ENCODE results near the gene INKA2.

INKA2 gene

DNA sequence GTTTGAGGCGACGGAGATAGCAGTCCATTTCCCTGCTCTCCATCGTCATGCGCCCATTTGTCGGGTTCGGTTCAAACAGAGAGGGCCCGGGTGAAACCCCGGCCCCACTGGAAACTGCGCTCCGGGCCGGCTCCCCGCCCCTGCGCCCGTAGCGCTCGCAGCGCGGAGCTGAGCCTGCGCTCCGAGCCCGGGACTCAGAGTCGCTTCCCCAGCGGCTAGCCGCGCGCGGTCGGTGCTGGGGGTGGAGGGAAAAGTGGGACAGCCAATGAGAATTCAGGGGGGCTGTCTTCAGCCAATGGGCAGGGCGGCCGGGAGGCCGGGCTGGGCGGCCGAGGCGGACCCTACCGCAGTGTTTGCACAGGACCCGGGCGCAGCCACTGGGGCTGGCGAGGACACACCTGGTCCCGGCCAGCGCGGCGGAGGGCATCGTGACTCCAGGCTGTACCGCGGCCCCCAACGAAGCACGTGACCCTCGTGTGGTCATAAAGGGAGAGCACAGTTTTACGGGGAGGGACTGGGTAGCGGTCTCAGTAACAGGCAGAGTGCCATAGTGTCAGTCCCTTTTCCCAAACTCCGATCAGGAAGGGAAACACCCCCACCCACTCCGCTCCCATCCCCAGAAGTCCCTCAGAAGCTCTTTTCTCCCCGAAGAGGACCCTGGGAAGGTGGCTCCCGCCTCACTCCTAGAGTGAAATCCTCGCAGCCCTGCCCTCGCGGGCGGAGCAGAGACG, at the start of gene INKA2:
TSS of gene INKA2 (minus strand) at position 202 of the 731 bp plus-strand sequence. CDS start at position 49, 153 bp downstream.
- peak; percentile 86 for DNase-seq

DNA sequence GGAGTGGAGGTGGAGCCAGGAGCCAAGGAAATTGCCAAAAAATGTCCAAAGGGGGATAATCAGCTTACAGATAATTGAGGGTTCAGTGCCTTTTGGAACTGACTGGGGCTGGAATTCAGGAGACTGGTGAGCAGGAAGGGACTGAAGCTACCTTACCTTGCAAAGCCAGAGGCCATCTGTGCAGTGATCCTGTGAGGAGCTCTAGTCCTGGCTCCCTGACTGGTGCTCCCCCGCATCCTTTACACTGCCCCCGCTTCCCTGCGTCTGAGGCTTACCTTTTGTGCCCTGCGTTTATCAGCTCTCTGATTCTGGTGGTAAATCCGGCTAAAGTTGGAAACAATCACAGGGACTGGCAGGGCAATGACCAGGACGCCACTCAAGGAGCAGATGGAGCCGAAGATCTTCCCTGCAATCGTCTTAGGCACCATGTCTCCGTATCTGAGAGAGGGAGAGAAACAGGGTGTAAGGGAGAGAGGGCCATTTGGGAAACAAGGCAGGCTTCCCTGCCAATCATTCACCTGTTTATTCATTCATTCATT, 47.5 kb upstream of the INKA2 start:
- DNase-seq, result no peak

GRCh38 chr1:111784273-111784901, 45.2 kb upstream of the INKA2 start:
- DNase-seq, result no peak

- no peak for DNase-seq
These were observed 40.4 kb upstream of the INKA2 start for GRCh38 chr1:111779546-111779945.

- peak; percentile 89 for DNase-seq
These were observed 39.4 kb upstream of the INKA2 start for GRCh38 chr1:111778541-111779051.

DNA sequence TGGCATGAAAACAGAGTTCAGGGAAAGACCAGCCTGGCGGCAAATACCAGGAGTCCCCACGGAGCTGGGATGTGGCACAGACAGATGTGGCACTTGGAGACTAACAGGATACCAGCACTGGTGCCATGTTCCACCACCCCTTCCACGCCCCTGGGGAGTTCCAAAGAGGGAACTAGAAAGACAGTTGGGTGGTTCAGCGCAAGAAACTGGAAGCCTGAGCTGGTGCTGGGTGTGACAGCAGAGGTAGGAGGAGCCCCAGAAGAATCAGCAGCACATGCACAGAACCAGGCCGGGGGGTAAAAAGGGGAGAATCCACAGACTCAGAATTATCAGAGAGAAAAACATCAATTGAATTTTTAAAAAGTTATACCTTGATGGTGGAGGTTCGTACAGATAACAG, 38.9 kb upstream of the INKA2 start:
- no peak for DNase-seq

DNA sequence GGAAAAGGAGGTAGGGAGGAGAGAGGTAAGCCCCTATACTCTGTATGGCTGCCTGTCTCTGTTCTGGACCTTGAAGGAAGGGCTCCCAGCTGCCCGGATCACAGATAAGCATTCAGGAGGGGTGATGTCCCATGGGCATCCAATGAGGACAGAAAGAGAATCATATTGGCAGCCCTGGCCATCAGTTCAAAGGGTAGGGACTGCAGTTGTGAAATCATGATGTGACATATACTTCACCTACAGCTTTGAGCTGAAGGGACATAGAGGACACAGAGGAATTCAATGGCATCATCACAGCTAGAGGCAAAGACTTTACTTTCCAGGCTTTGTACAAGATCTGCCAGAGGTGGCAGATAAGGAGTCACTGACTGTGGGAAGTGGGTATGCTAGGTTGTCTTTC, 38.1 kb upstream of the INKA2 start:
- DNase-seq, result no peak

GRCh38 chr1:111776861-111777260, 37.7 kb upstream of the INKA2 start:
- DNase-seq, result no peak

GRCh38 chr1:111776391-111776790, 37.2 kb upstream of the INKA2 start:
- peak; percentile 83 for DNase-seq

GRCh38 chr1:111775966-111776365, 36.8 kb upstream of the INKA2 start:
- peak; percentile 32 for DNase-seq

GRCh38 chr1:111770916-111771315, 31.7 kb upstream of the INKA2 start:
- DNase-seq, result no peak

DNA sequence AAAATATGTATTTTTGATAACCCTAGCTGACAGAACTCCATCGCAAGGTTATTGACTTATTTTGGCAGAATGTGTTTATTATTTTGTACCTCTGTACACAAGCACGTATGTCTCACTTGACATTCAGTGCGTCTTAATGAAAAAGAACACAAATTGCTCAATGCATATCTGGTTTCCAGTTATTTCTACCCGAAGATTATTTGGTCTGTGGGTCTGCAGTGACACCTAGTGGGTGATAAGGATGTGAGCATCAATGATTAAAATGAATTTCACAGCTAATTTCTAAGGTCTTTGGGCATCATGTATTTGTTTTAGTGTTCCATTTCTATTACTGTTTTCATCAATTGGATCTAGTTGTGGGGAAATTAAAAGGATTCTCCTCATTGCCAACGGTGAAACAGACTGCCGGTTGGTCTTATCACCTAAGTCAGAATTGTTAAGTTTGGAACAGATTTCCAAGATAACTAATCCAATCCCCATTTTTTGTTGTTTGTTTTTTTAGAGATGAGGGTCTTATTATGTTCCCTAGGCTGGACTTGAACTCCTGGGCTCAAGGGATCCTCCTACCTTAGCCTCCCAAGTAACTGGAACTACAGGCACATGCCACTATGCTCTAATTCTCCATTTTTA, 30.4 kb upstream of the INKA2 start:
- DNase-seq, result peak; percentile 71

- DNase-seq, result no peak
These were observed 29.4 kb upstream of the INKA2 start for GRCh38 chr1:111768625-111769024.

DNA sequence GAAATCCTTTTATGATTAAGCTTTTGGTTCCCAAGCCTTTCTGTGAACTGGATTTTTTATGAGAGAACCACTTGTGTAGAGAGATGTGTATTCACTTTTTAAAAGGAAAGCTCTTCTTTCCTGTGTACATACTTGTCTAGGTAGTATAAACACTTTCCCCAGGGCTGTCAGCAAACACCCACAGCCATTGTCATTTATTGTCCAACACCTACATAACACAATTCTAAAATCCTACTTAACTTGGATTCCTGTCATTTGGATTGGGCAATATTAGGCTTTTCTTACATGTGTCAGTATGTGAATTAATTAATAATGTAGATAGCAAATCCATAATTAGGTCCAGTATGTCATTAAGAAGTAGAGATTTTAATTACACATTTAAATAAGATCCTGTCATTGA, 28.8 kb upstream of the INKA2 start:
- DNase-seq, result no peak

DNA sequence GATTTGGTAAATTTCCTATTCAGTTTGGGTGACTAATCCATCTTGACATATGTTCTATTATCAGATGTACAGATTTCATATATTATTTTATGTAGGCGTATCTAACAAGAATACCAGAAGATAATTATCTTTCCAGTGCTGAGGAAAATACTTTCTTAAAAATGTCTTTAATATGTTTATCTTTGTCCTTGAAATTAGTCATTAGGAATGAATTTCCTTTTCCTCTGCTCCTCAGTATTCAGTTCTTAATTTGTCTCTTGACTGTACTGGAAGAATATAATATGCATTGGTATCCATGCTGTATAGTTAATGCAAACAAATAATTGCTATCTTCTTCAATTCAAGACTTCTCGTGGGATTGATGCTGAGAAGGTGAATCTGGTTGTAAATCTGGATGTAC, 23.1 kb upstream of the INKA2 start:
- DNase-seq, result no peak

GRCh38 chr1:111761717-111762116, 22.5 kb upstream of the INKA2 start:
- DNase-seq, result no peak

DNA sequence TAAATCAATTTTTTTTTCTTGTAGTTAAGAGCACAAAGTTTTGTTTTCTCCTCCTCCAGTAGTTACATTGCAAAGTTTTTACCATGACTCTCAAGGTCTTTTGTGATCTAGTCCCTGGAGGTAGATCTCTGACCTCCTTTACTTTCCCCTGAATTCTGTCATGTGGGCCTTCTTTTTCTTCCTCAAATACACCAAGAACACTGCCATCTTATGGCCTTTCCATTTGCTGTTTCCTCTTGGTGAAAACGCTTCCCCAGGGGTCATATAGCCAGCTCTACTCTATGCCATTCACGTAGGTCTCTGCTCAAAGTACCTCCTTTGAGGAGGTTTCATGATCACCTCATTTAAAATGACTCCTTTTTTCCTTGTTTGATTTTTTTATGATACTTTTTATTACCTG, 19.2 kb upstream of the INKA2 start:
- DNase-seq, result no peak

DNA sequence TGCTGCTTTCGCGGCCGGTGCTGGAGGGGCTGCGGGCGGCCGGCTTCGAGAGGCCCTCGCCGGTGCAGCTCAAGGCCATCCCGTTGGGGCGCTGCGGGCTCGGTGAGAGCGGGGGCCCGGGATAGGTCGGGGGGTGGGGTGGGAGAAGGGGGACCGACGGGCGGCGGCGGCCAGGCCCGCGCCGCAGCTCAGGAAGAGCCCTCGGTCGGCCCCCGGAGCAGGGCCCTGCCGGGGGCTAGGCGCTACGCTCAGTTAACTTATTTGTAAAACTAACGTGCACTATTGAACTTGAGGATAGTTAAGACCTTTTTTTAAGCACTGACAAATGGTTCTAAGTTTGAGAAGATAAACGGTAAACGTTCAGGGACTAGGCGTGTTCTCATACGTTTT, 16.9 kb upstream of the INKA2 start:
- DNase-seq, result no peak

- peak; percentile 99 for DNase-seq
These were observed 16.3 kb upstream of the INKA2 start, which contains the start of gene DDX20 for GRCh38 chr1:111755331-111756123. TSS of gene DDX20 (plus strand) at chr1:111755901. CDS start at chr1:111755925, 24 bp downstream.

- DNase-seq, result peak; percentile 72
These were observed 15.8 kb upstream of the INKA2 start for GRCh38 chr1:111754984-111755330.

GRCh38 chr1:111751906-111752575, 12.8 kb upstream of the INKA2 start:
- no peak for DNase-seq

- DNase-seq, result no peak
These were observed 11.7 kb upstream of the INKA2 start for GRCh38 chr1:111750856-111751255.
